SU-DHL-6 (cell line): ENCODE data around the gene ABCC12.
"Not testable (repeated sequence)": the region's sequence is repeated elsewhere in the genome, so short reads cannot be mapped to it uniquely, and the experiment has no call there.

ENCODE experiments used
- H2AFZ ChIP-seq: fragments of 200-600 bp; sonication (generic); 2 replicates; pipeline ENCODE4 v1.6.1; 2014; ENCODE audit warnings: low read depth, mild to moderate bottlenecking, moderate library complexity, mixed read lengths, antibody characterized with exemption, low read length; ENCODE audit not compliant: severe bottlenecking
- H3F3A ChIP-seq: fragments of 200-600 bp; shearing (Covaris generic); 2 replicates; pipeline ENCODE4 v1.6.0; 2016; ENCODE audit warnings: antibody characterized with exemption, mild to moderate bottlenecking; ENCODE audit not compliant: insufficient read depth
- H3K27ac ChIP-seq: fragments of 200-600 bp; sonication (generic); 2 replicates; pipeline ENCODE4 v1.5.1; 2016; ENCODE audit warnings: low read depth, mild to moderate bottlenecking, low read length, moderate library complexity, mixed read lengths
- H3K27me3 ChIP-seq: fragments of 200-600 bp; sonication (generic), shearing (Covaris generic); 2 replicates; pipeline ENCODE4 v1.6.0; 2014; ENCODE audit warnings: mild to moderate bottlenecking, low read length
- H3K36me3 ChIP-seq: fragments of 200-600 bp; sonication (generic); 2 replicates; pipeline ENCODE4 v1.6.1; 2014; ENCODE audit warnings: mild to moderate bottlenecking, low read length, mixed read lengths
- H3K4me2 ChIP-seq: fragments of 300-600, 200-600 bp; shearing (Covaris generic), sonication (generic); 2 replicates; pipeline ENCODE4 v1.6.0; 2014; ENCODE audit warnings: low read length, low read depth, mild to moderate bottlenecking; ENCODE audit not compliant: poor library complexity, severe bottlenecking
- H3K4me3 ChIP-seq: fragments of 200-600 bp; sonication (generic); 2 replicates; pipeline ENCODE4 v1.5.1; 2014; ENCODE audit warnings: antibody characterized with exemption, low read length, mild to moderate bottlenecking, mixed read lengths; ENCODE audit not compliant: insufficient read depth, poor library complexity, severe bottlenecking
- H3K79me2 ChIP-seq: fragments of 200-600 bp; sonication (generic); 2 replicates; pipeline ENCODE4 v1.6.1; 2014; ENCODE audit warnings: mild to moderate bottlenecking, low read length, moderate library complexity; ENCODE audit not compliant: insufficient read depth
- H3K9ac ChIP-seq: fragments of 200-600 bp; sonication (generic); 2 replicates; pipeline ENCODE4 v1.7.0; 2014; ENCODE audit warnings: mild to moderate bottlenecking, low read length
- H3K9me2 ChIP-seq: fragments of 200-600 bp; sonication (generic); replicated peaks from 2 replicates; pipeline ENCODE4 v1.6.1; 2014; ENCODE audit warnings: low read length; ENCODE audit not compliant: insufficient read depth
- H3K9me3 ChIP-seq: fragments of 200-600 bp; sonication (generic); 2 replicates; pipeline ENCODE4 v1.6.1; 2014; ENCODE audit warnings: low read length, mixed read lengths; ENCODE audit not compliant: insufficient read depth
- H4K20me1 ChIP-seq: fragments of 200-600 bp; sonication (generic); 2 replicates; pipeline ENCODE4 v1.6.1; 2014; ENCODE audit warnings: low read depth, mild to moderate bottlenecking, antibody characterized with exemption, low read length, moderate library complexity, mixed read lengths
- EZH2phosphoT487 ChIP-seq: fragments of 200-600 bp; sonication (generic), shearing (Covaris generic); conservative IDR thresholded peaks from 2 replicates; pipeline ENCODE4 v1.6.1; 2018; ENCODE audit warnings: mild to moderate bottlenecking, antibody characterized with exemption, low read length, moderate library complexity, mixed read lengths
- TF ChIP-seq, protein P1 (sequence below): fragments of 200-600 bp; sonication (generic); IDR thresholded peaks from one replicate; pipeline ENCODE4 v1.5.1; 2017; ENCODE audit warnings: antibody characterized with exemption, mild to moderate bottlenecking, low read length, moderate library complexity; ENCODE audit not compliant: insufficient read depth, poor library complexity, severe bottlenecking

Gene ABCC12

GRCh38 chr16:48168075-48168474, 12.3 kb upstream of the ABCC12 start:
- Histone ChIP-seq H3K9ac (no peak overlapping the region), H4K20me1 (no peaks in the 10 kb centered on the region), H2AFZ (no peak overlapping the region), H3K27me3 (no peaks in the 10 kb centered on the region), H3K4me2 (no peak overlapping the region), H3K36me3 (no peaks in the 10 kb centered on the region), H3K9me2 (no peaks in the 10 kb centered on the region), H3K9me3 (no peaks in the 10 kb centered on the region), H3K79me2 (no peaks in the 10 kb centered on the region), H3K4me3 (no peak overlapping the region), H3K27ac (no peak overlapping the region), H3F3A (no peaks in the 10 kb centered on the region)
- TF ChIP-seq EZH2phosphoT487, result no peak
- TF ChIP-seq, protein P1, sequence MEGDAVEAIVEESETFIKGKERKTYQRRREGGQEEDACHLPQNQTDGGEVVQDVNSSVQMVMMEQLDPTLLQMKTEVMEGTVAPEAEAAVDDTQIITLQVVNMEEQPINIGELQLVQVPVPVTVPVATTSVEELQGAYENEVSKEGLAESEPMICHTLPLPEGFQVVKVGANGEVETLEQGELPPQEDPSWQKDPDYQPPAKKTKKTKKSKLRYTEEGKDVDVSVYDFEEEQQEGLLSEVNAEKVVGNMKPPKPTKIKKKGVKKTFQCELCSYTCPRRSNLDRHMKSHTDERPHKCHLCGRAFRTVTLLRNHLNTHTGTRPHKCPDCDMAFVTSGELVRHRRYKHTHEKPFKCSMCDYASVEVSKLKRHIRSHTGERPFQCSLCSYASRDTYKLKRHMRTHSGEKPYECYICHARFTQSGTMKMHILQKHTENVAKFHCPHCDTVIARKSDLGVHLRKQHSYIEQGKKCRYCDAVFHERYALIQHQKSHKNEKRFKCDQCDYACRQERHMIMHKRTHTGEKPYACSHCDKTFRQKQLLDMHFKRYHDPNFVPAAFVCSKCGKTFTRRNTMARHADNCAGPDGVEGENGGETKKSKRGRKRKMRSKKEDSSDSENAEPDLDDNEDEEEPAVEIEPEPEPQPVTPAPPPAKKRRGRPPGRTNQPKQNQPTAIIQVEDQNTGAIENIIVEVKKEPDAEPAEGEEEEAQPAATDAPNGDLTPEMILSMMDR, result no peak

DNA sequence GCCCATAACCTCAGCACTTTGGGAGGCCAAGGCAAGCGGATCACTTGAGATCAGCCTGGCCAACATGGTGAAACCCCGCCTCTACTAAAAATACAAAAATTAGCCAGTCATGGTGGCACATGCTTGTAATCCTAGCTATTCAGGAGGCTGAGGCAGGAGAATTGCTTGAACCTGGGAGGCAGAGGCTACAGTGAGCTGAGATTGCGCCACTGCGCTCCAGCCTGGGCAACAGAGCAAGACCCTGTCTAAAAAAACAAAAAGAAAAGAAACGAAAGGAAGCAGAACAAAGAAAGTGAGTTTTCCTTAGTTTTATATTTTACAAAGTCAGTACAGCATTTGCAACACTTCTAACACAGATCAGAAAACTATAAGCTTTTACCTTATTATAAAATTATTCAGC, 10.8 kb upstream of the ABCC12 start:
- H3K9me3 ChIP-seq, H2AFZ ChIP-seq, H3K79me2 ChIP-seq, H3K36me3 ChIP-seq, H3K9ac ChIP-seq, H3K27me3 ChIP-seq, H4K20me1 ChIP-seq, H3K27ac ChIP-seq, H3K4me2 ChIP-seq, H3K4me3 ChIP-seq, H3K9me2 ChIP-seq, H3F3A ChIP-seq: not testable (repeated sequence)

GRCh38 chr16:48165961-48166578, 10.3 kb upstream of the ABCC12 start:
- Histone ChIP-seq H3K4me3 (no peak overlapping the region), H3K4me2 (no peak overlapping the region), H2AFZ (no peak overlapping the region), H3K27ac (no peak overlapping the region), H3K36me3 (no peaks in the 10 kb centered on the region), H4K20me1 (no peaks in the 10 kb centered on the region), H3K9me3 (no peaks in the 10 kb centered on the region), H3K79me2 (no peaks in the 10 kb centered on the region), H3K9me2 (no peaks in the 10 kb centered on the region), H3F3A (no peaks in the 10 kb centered on the region), H3K27me3 (no peaks in the 10 kb centered on the region), H3K9ac (no peak overlapping the region)
- TF ChIP-seq, protein P1, result no peak
- no peak for TF ChIP-seq EZH2phosphoT487

GRCh38 chr16:48164907-48165715, 9.3 kb upstream of the ABCC12 start:
- Histone ChIP-seq H3K27ac (no peak overlapping the region), H3K4me2 (peak overlapping the region; percentile 22), H3K4me3 (no peak overlapping the region)

More at GRCh38 chr16:48164907-48165715, 9.3 kb upstream of the ABCC12 start:
- no peaks in the 10 kb centered on the region for H3K36me3 ChIP-seq
- TF ChIP-seq, protein P1, result peak; percentile 77
- TF ChIP-seq EZH2phosphoT487, result no peak
- H3K9me3 ChIP-seq, result no peaks in the 10 kb centered on the region
- H3K27me3 ChIP-seq, result no peaks in the 10 kb centered on the region
- H3K9ac ChIP-seq, result no peak overlapping the region
- no peaks in the 10 kb centered on the region for H4K20me1 ChIP-seq
- H3K9me2 ChIP-seq, result no peaks in the 10 kb centered on the region
- H3K79me2 ChIP-seq, result no peaks in the 10 kb centered on the region
- H3F3A ChIP-seq, result no peaks in the 10 kb centered on the region
- H2AFZ ChIP-seq, result peak overlapping the region; percentile 54
